ENCODE results near the gene RAB38. TPM values are rescaled to one million over a fixed set of nuclear protein-coding genes. Genes with fewer than 3 reads are reported as not detected.

RAB38 gene
- total RNA-seq, 2 experiments from 2014 or later = 0.28 to 0.44 TPM

DNA sequence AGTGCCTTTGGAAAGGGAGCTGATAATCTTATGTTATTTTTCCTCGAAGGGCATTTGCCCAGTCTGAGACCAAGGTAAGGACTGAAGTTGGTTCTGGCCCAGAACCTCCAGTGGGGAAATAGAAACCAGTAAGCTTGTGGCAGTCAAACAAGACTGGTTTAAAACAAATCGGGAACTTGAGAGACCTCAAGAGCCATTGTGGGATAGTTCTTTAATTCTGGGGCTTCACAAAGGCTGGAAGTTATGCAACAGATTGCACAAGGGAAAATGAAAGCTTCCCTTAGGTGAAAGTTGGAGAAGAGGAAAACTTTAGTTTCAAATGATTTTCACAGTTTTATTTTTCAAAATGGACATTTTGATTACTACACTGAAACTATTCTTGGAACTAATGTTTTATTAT, 33.5 kb upstream of the RAB38 start:
- peaks cover 0 to 4% of the 10 kb centered on the region in 2 experiments for H3K9me3 ChIP-seq (ENCODE audit: control insufficient read depth in 1 of 2, insufficient read depth in 1 of 2, low read length in 2 of 2)
- Mint-ChIP-seq H3K36me3 (ENCODE audit: low read depth) (no peaks in the 10 kb centered on the region), H3K4me3 (no peak overlapping the region), H3K4me1 (ENCODE audit: low read depth) (no peaks in the 10 kb centered on the region), H3K9me3 (no peaks in the 10 kb centered on the region), H3K27me3 (no peaks in the 10 kb centered on the region), H3K27ac (no peak overlapping the region)
- no peak overlapping the region for H3K27ac ChIP-seq (ENCODE audit: low read depth in 1 of 2, low read length in 2 of 2)
- no peak overlapping the region for H3K4me3 ChIP-seq (ENCODE audit: low read length)
- DNase-seq (peak in 1 of 14 experiments; percentile 4), ATAC-seq (ENCODE audit: poor library complexity) (no peak)
- no peaks in the 10 kb centered on the region for H3K27me3 ChIP-seq (ENCODE audit: control insufficient read depth in 1 of 2, insufficient read depth in 2 of 2, low read length in 2 of 2)
- TF ChIP-seq, protein P1, sequence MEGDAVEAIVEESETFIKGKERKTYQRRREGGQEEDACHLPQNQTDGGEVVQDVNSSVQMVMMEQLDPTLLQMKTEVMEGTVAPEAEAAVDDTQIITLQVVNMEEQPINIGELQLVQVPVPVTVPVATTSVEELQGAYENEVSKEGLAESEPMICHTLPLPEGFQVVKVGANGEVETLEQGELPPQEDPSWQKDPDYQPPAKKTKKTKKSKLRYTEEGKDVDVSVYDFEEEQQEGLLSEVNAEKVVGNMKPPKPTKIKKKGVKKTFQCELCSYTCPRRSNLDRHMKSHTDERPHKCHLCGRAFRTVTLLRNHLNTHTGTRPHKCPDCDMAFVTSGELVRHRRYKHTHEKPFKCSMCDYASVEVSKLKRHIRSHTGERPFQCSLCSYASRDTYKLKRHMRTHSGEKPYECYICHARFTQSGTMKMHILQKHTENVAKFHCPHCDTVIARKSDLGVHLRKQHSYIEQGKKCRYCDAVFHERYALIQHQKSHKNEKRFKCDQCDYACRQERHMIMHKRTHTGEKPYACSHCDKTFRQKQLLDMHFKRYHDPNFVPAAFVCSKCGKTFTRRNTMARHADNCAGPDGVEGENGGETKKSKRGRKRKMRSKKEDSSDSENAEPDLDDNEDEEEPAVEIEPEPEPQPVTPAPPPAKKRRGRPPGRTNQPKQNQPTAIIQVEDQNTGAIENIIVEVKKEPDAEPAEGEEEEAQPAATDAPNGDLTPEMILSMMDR (IDR thresholded peaks at IDR 0.05) = no peak
- ChIA-PET POLR2A (no interaction called here), CTCF (no interaction called here)
- H3K4me1 ChIP-seq (ENCODE audit: insufficient read depth, low read length) = no peaks in the 10 kb centered on the region
- no peaks in the 10 kb centered on the region for H3K36me3 ChIP-seq (ENCODE audit: insufficient read depth, low read length)
- intact Hi-C loops (cut with DNase I, micrococcal nuclease) = no loop called here

DNA sequence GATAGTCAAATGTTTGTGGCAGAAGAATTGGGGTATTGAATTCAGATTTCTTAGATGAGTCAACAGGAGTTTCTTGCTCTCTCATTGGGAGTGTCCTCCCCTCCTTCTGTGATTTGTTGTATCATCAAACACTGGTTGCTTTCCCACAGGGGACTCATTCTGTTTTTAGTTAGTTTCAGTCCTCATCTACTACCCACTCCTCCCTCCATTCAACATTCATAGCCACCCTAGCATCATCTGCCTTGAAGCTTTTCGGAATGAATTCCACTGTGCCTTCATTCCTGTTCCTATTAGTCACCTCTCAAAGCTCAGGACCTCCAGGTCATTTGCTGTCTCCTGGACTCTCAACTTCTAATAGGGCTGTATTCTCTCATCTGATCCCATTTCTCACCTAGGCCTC, 31.5 kb upstream of the RAB38 start:
- CTCF ChIA-PET = interaction anchor here (0.5 kb wide), 1 partner anchor 150 kb away, joined by 4 read pairs; no protein-coding TSS in a partner anchor
- intact Hi-C loops (cut with DNase I, micrococcal nuclease) = no loop called here
- no peak for DNase-seq

DNA sequence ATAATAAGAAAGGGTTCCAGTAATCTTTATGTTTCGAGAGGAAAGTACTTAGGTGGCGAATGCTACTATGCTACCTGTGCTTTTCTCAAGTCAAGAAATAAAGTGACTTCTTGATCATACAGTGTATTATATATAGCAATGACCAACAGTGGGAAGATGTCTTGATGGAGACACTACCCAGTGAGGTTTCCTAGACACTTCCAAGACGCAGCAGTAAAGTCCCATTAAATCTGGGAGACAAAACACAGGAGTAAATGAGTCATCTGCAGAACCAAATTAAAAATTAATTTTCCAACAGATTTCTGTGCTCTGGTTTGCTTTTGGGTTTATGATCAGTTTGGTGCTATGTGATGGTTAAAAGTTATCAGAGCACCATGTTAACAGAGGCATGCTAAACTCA, 29.1 kb upstream of the RAB38 start:
- Mint-ChIP-seq H3K27ac (no peak overlapping the region), H3K4me1 (ENCODE audit: low read depth) (no peaks in the 10 kb centered on the region), H3K9me3 (no peaks in the 10 kb centered on the region), H3K36me3 (ENCODE audit: low read depth) (no peaks in the 10 kb centered on the region), H3K4me3 (no peak overlapping the region), H3K27me3 (no peaks in the 10 kb centered on the region)
- no peak overlapping the region for H3K27ac ChIP-seq (ENCODE audit: low read depth in 1 of 2, low read length in 2 of 2)
- no peak for DNase-seq
- H3K4me1 ChIP-seq (ENCODE audit: insufficient read depth, low read length) = no peaks in the 10 kb centered on the region
- H3K9me3 ChIP-seq (ENCODE audit: control insufficient read depth in 1 of 2, insufficient read depth in 1 of 2, low read length in 2 of 2) = no peaks in the 10 kb centered on the region
- no peaks in the 10 kb centered on the region for H3K27me3 ChIP-seq (ENCODE audit: control insufficient read depth in 1 of 2, insufficient read depth in 2 of 2, low read length in 2 of 2)
- no peak for ATAC-seq (ENCODE audit: poor library complexity)
- TF ChIP-seq, protein P1 (IDR thresholded peaks at IDR 0.05) = no peak
- intact Hi-C loops (cut with DNase I, micrococcal nuclease) = no loop called here
- ChIA-PET POLR2A (no interaction called here), CTCF (no interaction called here)
- H3K36me3 ChIP-seq (ENCODE audit: insufficient read depth, low read length) = no peaks in the 10 kb centered on the region
- H3K4me3 ChIP-seq (ENCODE audit: low read length) = no peak overlapping the region

More for the DNA sequence above, 31.5 kb upstream of the RAB38 start:
- Mint-ChIP-seq H3K4me3 (no peak overlapping the region), H3K27me3 (no peaks in the 10 kb centered on the region), H3K9me3 (no peaks in the 10 kb centered on the region), H3K4me1 (ENCODE audit: low read depth) (no peaks in the 10 kb centered on the region), H3K27ac (no peak overlapping the region), H3K36me3 (ENCODE audit: low read depth) (no peaks in the 10 kb centered on the region)
- H3K36me3 ChIP-seq (ENCODE audit: insufficient read depth, low read length) = no peaks in the 10 kb centered on the region
- no peak for ATAC-seq (ENCODE audit: poor library complexity)
- H3K4me1 ChIP-seq (ENCODE audit: insufficient read depth, low read length) = no peaks in the 10 kb centered on the region
- no peaks in the 10 kb centered on the region for H3K27me3 ChIP-seq (ENCODE audit: control insufficient read depth in 1 of 2, insufficient read depth in 2 of 2, low read length in 2 of 2)
- TF ChIP-seq, protein P1 (IDR thresholded peaks at IDR 0.05) = no peak
- H3K27ac ChIP-seq (ENCODE audit: low read depth in 1 of 2, low read length in 2 of 2) = no peak overlapping the region
- H3K4me3 ChIP-seq (ENCODE audit: low read length) = no peak overlapping the region
- POLR2A ChIA-PET = no interaction called here
- H3K9me3 ChIP-seq (ENCODE audit: control insufficient read depth in 1 of 2, insufficient read depth in 1 of 2, low read length in 2 of 2) = no peaks in the 10 kb centered on the region
